ENCODE results near the gene NOP10. TPM values are rescaled to one million over a fixed set of nuclear protein-coding genes. Genes with fewer than 3 reads are reported as not detected.
A peak's percentile ranks its signal among the peaks of the same experiment; 100 is the strongest.

The NOP10 gene
- total and polyA plus RNA-seq, 2 of the 13 experiments (the other 11 are each of a cell fraction or from before 2014, with no cell fraction given): 239 to 369 TPM

GRCh38 chr15:34367101-34368081 lies 24.5 kb upstream of the NOP10 start, which contains the start of gene LPCAT4 (continued):
- TF ChIP-seq, protein P1, sequence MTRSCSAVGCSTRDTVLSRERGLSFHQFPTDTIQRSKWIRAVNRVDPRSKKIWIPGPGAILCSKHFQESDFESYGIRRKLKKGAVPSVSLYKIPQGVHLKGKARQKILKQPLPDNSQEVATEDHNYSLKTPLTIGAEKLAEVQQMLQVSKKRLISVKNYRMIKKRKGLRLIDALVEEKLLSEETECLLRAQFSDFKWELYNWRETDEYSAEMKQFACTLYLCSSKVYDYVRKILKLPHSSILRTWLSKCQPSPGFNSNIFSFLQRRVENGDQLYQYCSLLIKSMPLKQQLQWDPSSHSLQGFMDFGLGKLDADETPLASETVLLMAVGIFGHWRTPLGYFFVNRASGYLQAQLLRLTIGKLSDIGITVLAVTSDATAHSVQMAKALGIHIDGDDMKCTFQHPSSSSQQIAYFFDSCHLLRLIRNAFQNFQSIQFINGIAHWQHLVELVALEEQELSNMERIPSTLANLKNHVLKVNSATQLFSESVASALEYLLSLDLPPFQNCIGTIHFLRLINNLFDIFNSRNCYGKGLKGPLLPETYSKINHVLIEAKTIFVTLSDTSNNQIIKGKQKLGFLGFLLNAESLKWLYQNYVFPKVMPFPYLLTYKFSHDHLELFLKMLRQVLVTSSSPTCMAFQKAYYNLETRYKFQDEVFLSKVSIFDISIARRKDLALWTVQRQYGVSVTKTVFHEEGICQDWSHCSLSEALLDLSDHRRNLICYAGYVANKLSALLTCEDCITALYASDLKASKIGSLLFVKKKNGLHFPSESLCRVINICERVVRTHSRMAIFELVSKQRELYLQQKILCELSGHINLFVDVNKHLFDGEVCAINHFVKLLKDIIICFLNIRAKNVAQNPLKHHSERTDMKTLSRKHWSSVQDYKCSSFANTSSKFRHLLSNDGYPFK (CRISPR knock-in tag; IDR thresholded peaks at IDR 0.05; ENCODE audit: borderline replicate concordance): no peak; the same call in 1 of the 2 replicates
- TF ChIP-seq NR1H2 (CRISPR knock-in tag; IDR thresholded peaks at IDR 0.05; ENCODE audit: borderline replicate concordance, low read depth) (no peak), BCL6 (CRISPR knock-in tag; IDR thresholded peaks at IDR 0.05) (peak; percentile 49; the same call in 1 of the 2 replicates), ZNF224 (CRISPR knock-in tag; IDR thresholded peaks at IDR 0.05) (peak; percentile 34; the same call in 1 of the 2 replicates), NR2C2 (CRISPR knock-in tag; IDR thresholded peaks at IDR 0.05; ENCODE audit: borderline replicate concordance) (peak; percentile 43; the same call in 1 of the 2 replicates), SIX4 (CRISPR knock-in tag; IDR thresholded peaks at IDR 0.05) (no peak), EP300 (IDR thresholded peaks at IDR 0.05; ENCODE audit: low read depth in 2 of 2, low read length in 2 of 2) (0 out of 4 replicates have a peak, but pooled peaks of 1 of the 2 experiments have one; percentile 18), EP300 (CRISPR knock-in tag; IDR thresholded peaks at IDR 0.05; ENCODE audit: borderline replicate concordance) (no peak), HMGXB3 (CRISPR knock-in tag; IDR thresholded peaks at IDR 0.05; ENCODE audit: borderline replicate concordance) (no peak), ZNF83 (CRISPR knock-in tag; IDR thresholded peaks at IDR 0.05; ENCODE audit: borderline replicate concordance) (no peak), ZNF333 (CRISPR knock-in tag; IDR thresholded peaks at IDR 0.05; ENCODE audit: borderline replicate concordance) (peak; percentile 74; the same call in 1 of the 2 replicates), SAFB2 (CRISPR knock-in tag; IDR thresholded peaks at IDR 0.05; ENCODE audit: borderline replicate concordance, low read depth) (0 out of 2 replicates have a peak, but pooled peaks have one; percentile 85), GPBP1L1 (CRISPR knock-in tag; IDR thresholded peaks at IDR 0.05) (no peak), DR1 (CRISPR knock-in tag; IDR thresholded peaks at IDR 0.05) (no peak), ZNF510 (CRISPR knock-in tag; IDR thresholded peaks at IDR 0.05; ENCODE audit: low read depth) (no peak), ZNF777 (CRISPR knock-in tag; IDR thresholded peaks at IDR 0.05) (peak; percentile 73), PRPF4 (IDR thresholded peaks at IDR 0.05; ENCODE audit: low read depth, low read length, poor library complexity, severe bottlenecking) (no peak)
